Transverse colon (tissue), 4 donors: ENCODE data around the gene SUSD6.

Experiments used
- EP300 ChIP-seq: sonication (generic); formaldehyde crosslinking; IDR thresholded peaks from one replicate; pipeline ENCODE4 v1.6.1; 2017; ENCODE audit warnings: antibody characterized with exemption, low read depth
- POLR2AphosphoS5 ChIP-seq, 3 donors: sonication (generic); formaldehyde crosslinking; IDR thresholded peaks; one replicate each; pipeline ENCODE4 v1.6.1; 2016; ENCODE audit warnings: antibody characterized with exemption in 3 of 3
- TF ChIP-seq, protein P1 (sequence below), 5 experiments: fragments of 200-600 bp in 3 of 5; fragments of 450-650 bp in 2 of 5; sonication (generic) in 3 of 5; IDR thresholded peaks; 1 replicate in 2 of 5; 2 replicates in 3 of 5; pipeline ENCODE4 v1.5.1; 2016 to 2017; ENCODE audit warnings: antibody characterized with exemption in 5 of 5, inconsistent platforms in 3 of 5, mild to moderate bottlenecking in 2 of 5, moderate library complexity in 1 of 5

DNA sequence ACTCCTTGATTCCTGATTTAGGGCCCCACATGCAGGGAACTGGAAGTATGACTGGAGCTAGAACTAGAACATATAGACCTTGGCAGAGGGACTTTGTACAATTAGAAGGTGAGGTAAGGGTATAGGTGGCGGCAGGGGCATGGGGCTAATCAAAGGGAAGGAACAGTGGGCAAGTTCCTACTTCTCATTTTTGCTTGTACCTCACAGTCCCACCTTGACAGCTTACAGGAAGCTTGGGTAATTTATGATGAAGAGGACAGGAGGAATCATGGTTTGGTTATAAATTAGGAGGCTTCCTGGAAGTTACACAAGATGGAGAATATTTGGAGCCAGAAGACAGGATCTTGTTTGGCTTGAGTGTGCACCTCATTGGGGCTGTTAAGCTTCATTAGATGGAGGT lies 33.4 kb downstream of the SUSD6 start:
- TF ChIP-seq, protein P1, sequence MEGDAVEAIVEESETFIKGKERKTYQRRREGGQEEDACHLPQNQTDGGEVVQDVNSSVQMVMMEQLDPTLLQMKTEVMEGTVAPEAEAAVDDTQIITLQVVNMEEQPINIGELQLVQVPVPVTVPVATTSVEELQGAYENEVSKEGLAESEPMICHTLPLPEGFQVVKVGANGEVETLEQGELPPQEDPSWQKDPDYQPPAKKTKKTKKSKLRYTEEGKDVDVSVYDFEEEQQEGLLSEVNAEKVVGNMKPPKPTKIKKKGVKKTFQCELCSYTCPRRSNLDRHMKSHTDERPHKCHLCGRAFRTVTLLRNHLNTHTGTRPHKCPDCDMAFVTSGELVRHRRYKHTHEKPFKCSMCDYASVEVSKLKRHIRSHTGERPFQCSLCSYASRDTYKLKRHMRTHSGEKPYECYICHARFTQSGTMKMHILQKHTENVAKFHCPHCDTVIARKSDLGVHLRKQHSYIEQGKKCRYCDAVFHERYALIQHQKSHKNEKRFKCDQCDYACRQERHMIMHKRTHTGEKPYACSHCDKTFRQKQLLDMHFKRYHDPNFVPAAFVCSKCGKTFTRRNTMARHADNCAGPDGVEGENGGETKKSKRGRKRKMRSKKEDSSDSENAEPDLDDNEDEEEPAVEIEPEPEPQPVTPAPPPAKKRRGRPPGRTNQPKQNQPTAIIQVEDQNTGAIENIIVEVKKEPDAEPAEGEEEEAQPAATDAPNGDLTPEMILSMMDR (IDR thresholded peaks at IDR 0.05): no peak
- no peak for TF ChIP-seq POLR2AphosphoS5 (IDR thresholded peaks at IDR 0.05)
- TF ChIP-seq EP300: no peak
